HepG2 (cell line): Measurements from ENCODE around the gene LRP1B. TPM values are rescaled to one million over a fixed set of nuclear protein-coding genes. Genes with fewer than 3 reads are reported as not detected.

ENCODE experiments used
- ATAC-seq: fragments of 200-7000 bp; cut with Tn5 transposase; 3 replicates; pipeline ENCODE4 v1.9.1; 2020; ENCODE audit warnings: mild to moderate bottlenecking, moderate library complexity
- BruUV-seq: library from RNA; stranded (reverse); fragments of 400-500 nt; replicated peaks from 2 replicates; lab custom pipeline; 2021; lab: Mats Ljungman, UMichigan
- CTCF ChIA-PET: fragments of 300-600 bp; formaldehyde crosslinking; extraction: SDS; loops from one replicate; lab custom pipeline; 2021; ENCODE audit warnings: low total read pairs, inconsistent platforms, low intra/inter-chr PET ratio; lab: Yijun Ruan, JAX
- POLR2A ChIA-PET: fragments of 350-600 bp; sonication (Branson Sonifier 250); formaldehyde crosslinking; loops from one replicate; lab custom pipeline; 2020; ENCODE audit warnings: antibody characterized with exemption, inconsistent platforms; lab: Yijun Ruan, JAX
- DNase-seq: peaks from one replicate; pipeline ENCODE4 v3.0.0-alpha.2; 2015; ENCODE audit warnings: low spot score
- FAIRE-seq: peaks from 3 replicates; lab custom pipeline; 2011; peaks lifted over from hg19 to GRCh38; lab: Jason Lieb, UNC
- H2AFZ ChIP-seq: one replicate; pipeline ENCODE4 v1.6.1; 2011; ENCODE audit warnings: low read length, inconsistent platforms
- H3K27ac ChIP-seq: fragments of 300-600 bp; 3 replicates; pipeline ENCODE4 v1.8.0; 2011; ENCODE audit warnings: mixed run types, mild to moderate bottlenecking, mixed read lengths, low read length, inconsistent platforms; ENCODE audit not compliant: insufficient read depth; ENCODE audit errors: extremely low read length
- H3K27me3 ChIP-seq, 2 experiments: fragments of 200-600 bp in 1 of 2; 2 replicates in 1 of 2; 3 replicates in 1 of 2; pipeline versions ENCODE4 v1.6.0 to v1.8.0; 2011; ENCODE audit warnings: low read length in 2 of 2, mild to moderate bottlenecking in 2 of 2, moderate library complexity in 2 of 2, inconsistent platforms in 1 of 2; ENCODE audit not compliant: insufficient read depth in 2 of 2, control insufficient read depth in 1 of 2
- H3K36me3 ChIP-seq, 2 experiments: fragments of 200-600 bp in 1 of 2; replicated peaks in 1 of 2; 2 replicates in 1 of 2; 3 replicates in 1 of 2; pipeline versions ENCODE4 v1.5.1 to v1.8.0; 2011; ENCODE audit warnings: low read length in 2 of 2, inconsistent platforms in 1 of 2; ENCODE audit not compliant: insufficient read depth in 2 of 2, control insufficient read depth in 1 of 2
- H3K4me1 ChIP-seq: 2 replicates; pipeline ENCODE4 v1.5.1; 2012; ENCODE audit warnings: low read length, inconsistent platforms; ENCODE audit not compliant: insufficient read depth
- H3K4me2 ChIP-seq: 2 replicates; pipeline ENCODE4 v1.6.0; 2011; ENCODE audit warnings: low read depth, low read length, inconsistent platforms
- H3K4me3 ChIP-seq, 3 experiments: fragments of 200-600 bp in 1 of 3; sonication (generic), shearing (Covaris generic) in 1 of 3; replicated peaks in 1 of 3; 2 replicates each; pipeline ENCODE4 v1.5.1; 2011 to 2016; ENCODE audit warnings: low read length in 3 of 3, inconsistent platforms in 2 of 3, low read depth in 2 of 3, mild to moderate bottlenecking in 2 of 3, control low read depth in 1 of 3, mixed read lengths in 1 of 3; ENCODE audit not compliant: insufficient read depth in 1 of 3
- H3K79me2 ChIP-seq: one replicate; pipeline ENCODE4 v1.6.1; 2011; ENCODE audit warnings: low read length, inconsistent platforms; ENCODE audit not compliant: insufficient read depth
- H3K9ac ChIP-seq: 2 replicates; pipeline ENCODE4 v1.6.0; 2011; ENCODE audit warnings: mild to moderate bottlenecking, low read depth, low read length, inconsistent platforms; ENCODE audit not compliant: insufficient read depth
- H3K9me3 ChIP-seq: 2 replicates; pipeline ENCODE4 v1.5.1; 2012; ENCODE audit warnings: mild to moderate bottlenecking, low read length
- H4K20me1 ChIP-seq: 2 replicates; pipeline ENCODE4 v1.6.0; 2011; ENCODE audit warnings: inconsistent platforms, mild to moderate bottlenecking, low read length, moderate library complexity; ENCODE audit not compliant: insufficient read depth
- ETV5 ChIP-seq: IDR thresholded peaks from 2 replicates; pipeline ENCODE4 v1.6.1; 2018; ENCODE audit warnings: missing biosample characterization, missing genetic modification reagents, inconsistent platforms, borderline replicate concordance
- GZF1 ChIP-seq: sonication (generic); formaldehyde crosslinking; IDR thresholded peaks from 2 replicates; pipeline ENCODE4 v1.5.1; 2020; ENCODE audit warnings: mild to moderate bottlenecking, missing genetic modification reagents
- HDAC6 ChIP-seq: fragments of 200-600 bp; sonication (generic); IDR thresholded peaks from 2 replicates; pipeline ENCODE4 v1.7.0; 2017; ENCODE audit warnings: mild to moderate bottlenecking, antibody characterized with exemption, low read length, low read depth
- MYPOP ChIP-seq: sonication (generic); formaldehyde crosslinking; IDR thresholded peaks from 2 replicates; pipeline ENCODE4 v1.8.1; 2023; ENCODE audit warnings: mild to moderate bottlenecking, moderate library complexity, missing genetic modification reagents
- RAD51 ChIP-seq: fragments of 450-650 bp; IDR thresholded peaks from 2 replicates; pipeline ENCODE4 v1.6.1; 2016; ENCODE audit warnings: borderline replicate concordance
- ZNF367 ChIP-seq: sonication (generic); formaldehyde crosslinking; IDR thresholded peaks from 2 replicates; pipeline ENCODE4 v1.4.0; 2020; ENCODE audit warnings: missing genetic modification reagents, borderline replicate concordance
- ZNF513 ChIP-seq: sonication (generic); formaldehyde crosslinking; conservative IDR thresholded peaks from 2 replicates; pipeline ENCODE4 v1.5.0; 2020; ENCODE audit warnings: missing genetic modification reagents
- ZNF589 ChIP-seq: sonication (generic); formaldehyde crosslinking; conservative IDR thresholded peaks from 2 replicates; pipeline ENCODE4 v1.8.0; 2022; ENCODE audit warnings: mild to moderate bottlenecking, moderate library complexity, missing genetic modification reagents
- WGBS: methylation state at CpG from one replicate; pipeline ENCODE4 v1.1.6; 2017; ENCODE audit warnings: low lambda C conversion rate; 5-methylcytosine and 5-hydroxymethylcytosine counted together
- in situ Hi-C: cut with HindIII; loops from 2 replicates; pipeline ENCODE4 v1.10.0; 2017; ENCODE audit warnings: low pct_unique_long_range_greater_than_20kb; ENCODE audit not compliant: extremely low pct_ligation_motif_present
- intact Hi-C: fragments of 100-400 bp; cut with micrococcal nuclease; formaldehyde crosslinking; loops from one replicate; pipeline ENCODE4 v1.10.0; 2022; ENCODE audit not compliant: unreplicated experiment
- polyA plus RNA-seq, 8 experiments: library from polyadenylated mRNA; depleted of rRNA in 3 of 8; stranded (reverse) in 7 of 8; unstranded in 1 of 8; fragments of >200 nt; fragmentation: Illumina TruSeq in 4 of 8; extraction: Trizol in 4 of 8; gene quantifications; 2 replicates each; pipeline versions ENCODE4 v1.2.1 to v1.2.3, GENCODE V29; 2011 to 2016; ENCODE audit warnings: low read depth in 4 of 8, missing spikeins in 1 of 8, mixed read lengths in 1 of 8; ENCODE audit not compliant: insufficient read depth in 1 of 8
- total RNA-seq, 5 experiments: library from RNA; depleted of rRNA; stranded (reverse); fragments of >200 nt; fragmentation: Illumina TruSeq; extraction: Trizol; gene quantifications; 2 replicates each; pipeline ENCODE4 v1.2.3, GENCODE V29; 2016; ENCODE audit warnings: low read depth in 1 of 5
- TF ChIP-seq, protein P1 (sequence below): sonication (generic); formaldehyde crosslinking; IDR thresholded peaks from 2 replicates; pipeline ENCODE4 v1.9.0; 2022; ENCODE audit warnings: missing genetic modification reagents, mild to moderate bottlenecking, borderline replicate concordance
- TF ChIP-seq, protein P2 (sequence below): sonication (generic); formaldehyde crosslinking; IDR thresholded peaks from 2 replicates; pipeline ENCODE4 v1.5.0; 2020; ENCODE audit warnings: missing genetic modification reagents, mild to moderate bottlenecking, borderline replicate concordance

The LRP1B gene
- total and polyA plus RNA-seq, 2 of the 13 experiments (the other 11 are each of a cell fraction or from before 2014, with no cell fraction given): 0.04 TPM; not detected in 1

DNA sequence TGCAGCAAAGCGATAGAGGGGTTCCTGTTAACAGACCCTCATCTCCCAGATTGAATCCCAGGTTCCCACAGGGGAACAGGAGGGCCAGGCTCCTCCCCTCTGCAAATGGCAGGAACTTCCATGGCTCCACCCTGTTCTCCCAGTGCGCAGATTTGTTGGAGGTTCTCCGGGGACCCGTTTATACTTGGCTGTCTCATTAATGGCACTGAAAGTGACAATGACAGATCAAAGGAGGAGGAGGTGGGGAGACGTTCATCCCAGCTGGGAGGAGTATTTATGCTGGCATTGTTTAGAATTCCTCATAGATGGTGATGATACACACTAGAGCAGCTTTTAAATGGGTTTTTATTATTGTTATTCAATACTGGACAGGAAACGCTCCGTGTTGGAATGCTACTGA lies 186.9 kb downstream of the LRP1B start:
- Histone ChIP-seq H2AFZ (no peak overlapping the region), H3K9ac (no peak overlapping the region), H3K27me3 (no peaks in the 10 kb centered on the region), H3K36me3 (no peaks in the 10 kb centered on the region), H4K20me1 (no peaks in the 10 kb centered on the region), H3K27ac (no peak overlapping the region), H3K4me1 (no peaks in the 10 kb centered on the region), H3K4me3 (no peak overlapping the region), H3K9me3 (no peaks in the 10 kb centered on the region), H3K79me2 (no peaks in the 10 kb centered on the region), H3K4me2 (no peak overlapping the region)
- intact Hi-C loops (no loop called here), in situ Hi-C loops (no loop called here)
- DNase-seq: no peak
- no peak for ATAC-seq
- CTCF ChIA-PET: no interaction called here
- POLR2A ChIA-PET: no interaction called here
- TF ChIP-seq ETV5 (CRISPR knock-in tag): no peak
- no peak for TF ChIP-seq ZNF589 (CRISPR knock-in tag)
- no peak for TF ChIP-seq ZNF367 (CRISPR knock-in tag)
- no peak for TF ChIP-seq MYPOP (CRISPR knock-in tag)
- no peak for FAIRE-seq
- WGBS: 11% methylated on average over 7 of the region's 7 CpGs
- no TSS peak for BruUV-seq

DNA sequence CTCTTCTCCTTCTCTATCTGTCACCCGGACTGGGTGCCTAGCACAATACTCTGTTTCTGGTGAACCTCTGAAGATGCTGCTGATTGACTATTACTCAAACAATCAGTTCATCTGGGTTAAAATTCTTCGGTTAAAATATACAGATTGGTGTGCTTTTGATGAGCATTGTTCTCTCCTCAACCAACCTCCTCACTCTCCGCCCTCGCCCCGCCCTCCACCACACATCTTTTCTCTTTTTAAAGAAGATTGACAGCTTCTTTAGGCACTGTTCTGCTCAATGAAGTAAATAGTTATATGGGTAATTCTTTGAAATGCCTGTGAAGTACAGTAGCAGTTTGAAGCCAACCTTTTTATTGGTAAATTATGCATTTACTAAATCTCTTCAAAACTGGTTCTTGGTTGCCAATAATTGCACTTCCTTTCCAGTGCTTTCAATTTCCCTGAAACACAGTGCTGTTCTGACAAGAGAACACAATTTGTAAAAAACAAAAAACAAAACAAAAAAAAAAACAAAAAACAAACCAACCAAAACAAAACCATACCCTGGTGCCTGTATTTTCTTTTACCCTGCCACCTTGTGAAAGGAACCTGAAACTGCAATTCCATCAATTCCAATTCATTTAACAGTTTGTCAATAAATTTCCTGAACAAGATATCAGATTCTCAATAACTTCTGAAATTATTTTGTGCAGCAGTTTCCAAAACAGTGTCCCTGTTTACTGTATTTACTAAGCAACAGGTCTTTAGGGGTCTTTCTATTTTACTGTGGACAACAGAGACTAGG lies 188.6 kb downstream of the LRP1B start:
- no peak overlapping the region for H3K9ac ChIP-seq
- FAIRE-seq (peak; percentile 46), DNase-seq (no peak), ATAC-seq (no peak)
- WGBS: 11% methylated on average over 5 of the region's 5 CpGs
- POLR2A ChIA-PET: no interaction called here
- no peaks in the 10 kb centered on the region for H3K79me2 ChIP-seq
- CTCF ChIA-PET: no interaction called here
- no peaks in the 10 kb centered on the region for H4K20me1 ChIP-seq
- no peaks in the 10 kb centered on the region for H3K4me1 ChIP-seq
- BruUV-seq: no TSS peak
- no peaks in the 10 kb centered on the region for H3K27me3 ChIP-seq
- H3K4me2 ChIP-seq: no peak overlapping the region
- no peaks in the 10 kb centered on the region for H3K9me3 ChIP-seq
- intact Hi-C loops (no loop called here), in situ Hi-C loops (no loop called here)
- H3K27ac ChIP-seq: no peak overlapping the region
- no peaks in the 10 kb centered on the region for H3K36me3 ChIP-seq
- no peak overlapping the region for H2AFZ ChIP-seq
- no peak overlapping the region for H3K4me3 ChIP-seq
- TF ChIP-seq RAD51: no peak
- TF ChIP-seq GZF1 (CRISPR knock-in tag): no peak
- TF ChIP-seq, protein P1, sequence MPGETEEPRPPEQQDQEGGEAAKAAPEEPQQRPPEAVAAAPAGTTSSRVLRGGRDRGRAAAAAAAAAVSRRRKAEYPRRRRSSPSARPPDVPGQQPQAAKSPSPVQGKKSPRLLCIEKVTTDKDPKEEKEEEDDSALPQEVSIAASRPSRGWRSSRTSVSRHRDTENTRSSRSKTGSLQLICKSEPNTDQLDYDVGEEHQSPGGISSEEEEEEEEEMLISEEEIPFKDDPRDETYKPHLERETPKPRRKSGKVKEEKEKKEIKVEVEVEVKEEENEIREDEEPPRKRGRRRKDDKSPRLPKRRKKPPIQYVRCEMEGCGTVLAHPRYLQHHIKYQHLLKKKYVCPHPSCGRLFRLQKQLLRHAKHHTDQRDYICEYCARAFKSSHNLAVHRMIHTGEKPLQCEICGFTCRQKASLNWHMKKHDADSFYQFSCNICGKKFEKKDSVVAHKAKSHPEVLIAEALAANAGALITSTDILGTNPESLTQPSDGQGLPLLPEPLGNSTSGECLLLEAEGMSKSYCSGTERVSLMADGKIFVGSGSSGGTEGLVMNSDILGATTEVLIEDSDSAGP (CRISPR knock-in tag): no peak
- TF ChIP-seq ZNF513 (CRISPR knock-in tag): no peak
- no peak for TF ChIP-seq HDAC6
- TF ChIP-seq, protein P2, sequence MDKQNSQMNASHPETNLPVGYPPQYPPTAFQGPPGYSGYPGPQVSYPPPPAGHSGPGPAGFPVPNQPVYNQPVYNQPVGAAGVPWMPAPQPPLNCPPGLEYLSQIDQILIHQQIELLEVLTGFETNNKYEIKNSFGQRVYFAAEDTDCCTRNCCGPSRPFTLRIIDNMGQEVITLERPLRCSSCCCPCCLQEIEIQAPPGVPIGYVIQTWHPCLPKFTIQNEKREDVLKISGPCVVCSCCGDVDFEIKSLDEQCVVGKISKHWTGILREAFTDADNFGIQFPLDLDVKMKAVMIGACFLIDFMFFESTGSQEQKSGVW (CRISPR knock-in tag): no peak
